ENCODE measurements around the gene ZDHHC17. TPM values are rescaled to one million over a fixed set of nuclear protein-coding genes. Genes with fewer than 3 reads are reported as not detected.

The ZDHHC17 gene
- total and polyA plus RNA-seq, 4 donors = 3.4 to 91.2 (median 15.2) TPM

DNA sequence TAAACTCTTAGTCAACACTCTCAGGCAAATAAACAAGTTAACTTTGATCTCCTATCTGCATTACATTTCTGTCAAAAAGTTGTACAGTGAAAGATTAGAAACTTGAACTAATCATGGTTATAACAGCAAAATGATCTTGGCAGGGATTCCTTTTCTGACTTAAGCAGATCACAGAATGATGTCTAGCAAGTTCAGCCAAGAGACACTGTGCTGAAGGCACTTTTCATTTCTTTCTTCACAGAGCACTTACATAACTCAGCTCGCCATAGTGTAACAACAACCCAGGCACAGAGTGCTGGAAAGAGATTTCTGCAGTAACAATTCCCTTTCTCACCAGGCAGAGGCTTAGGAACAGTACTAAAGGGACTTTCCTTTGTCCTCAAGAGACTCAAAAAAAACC lies 134.5 kb downstream of the ZDHHC17 start:
- no peak for DNase-seq (ENCODE audit: low spot score)
- TF ChIP-seq JUND (IDR thresholded peaks at IDR 0.05) = no peak
- TF ChIP-seq EGR1 (IDR thresholded peaks at IDR 0.05; ENCODE audit: low read depth in 2 of 2) = no peak
- no peak for TF ChIP-seq HNF4A (conservative IDR thresholded peaks at IDR 0.05)
- TF ChIP-seq TAF1 (conservative IDR thresholded peaks at IDR 0.05) = no peak
- TF ChIP-seq YY1 (IDR thresholded peaks at IDR 0.05) = no peak
- no peak for TF ChIP-seq RXRA (IDR thresholded peaks at IDR 0.05)
- TF ChIP-seq GABPA (IDR thresholded peaks at IDR 0.05 in 1 of 2, conservative IDR thresholded peaks at IDR 0.05 in 1 of 2) = no peak
- no peak for TF ChIP-seq FOXA1 (IDR thresholded peaks at IDR 0.05)
- TF ChIP-seq RAD21 (IDR thresholded peaks at IDR 0.05) = no peak
- TF ChIP-seq, protein P1, sequence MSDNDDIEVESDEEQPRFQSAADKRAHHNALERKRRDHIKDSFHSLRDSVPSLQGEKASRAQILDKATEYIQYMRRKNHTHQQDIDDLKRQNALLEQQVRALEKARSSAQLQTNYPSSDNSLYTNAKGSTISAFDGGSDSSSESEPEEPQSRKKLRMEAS (IDR thresholded peaks at IDR 0.05) = no peak
- H3K9ac ChIP-seq (ENCODE audit: low read depth in 1 of 2, low read length in 2 of 2) = no peak overlapping the region
- H3K36me3 ChIP-seq (ENCODE audit: control insufficient read depth in 4 of 4, insufficient read depth in 3 of 4, low read depth in 1 of 4, low read length in 3 of 4) = no peaks in the 10 kb centered on the region
- peaks cover 0 to 2% (median 0%) of the 10 kb centered on the region in 4 donors for H3K9me3 ChIP-seq (ENCODE audit: control insufficient read depth in 4 of 4, low read length in 3 of 4)
- 75% methylated on average over 1 of the region's 1 CpG for WGBS
- no peak overlapping the region for H3K4me3 ChIP-seq (ENCODE audit: low read depth in 1 of 3, low read length in 3 of 3)
- H3K4me1 ChIP-seq (ENCODE audit: control insufficient read depth in 4 of 4, insufficient read depth in 4 of 4, low read length in 3 of 4) = no peaks in the 10 kb centered on the region
- H3K27ac ChIP-seq (ENCODE audit: low read depth in 1 of 2, low read length in 2 of 2) = no peak overlapping the region
- no peaks in the 10 kb centered on the region for H3K27me3 ChIP-seq (ENCODE audit: control insufficient read depth in 4 of 4, insufficient read depth in 4 of 4, low read length in 3 of 4)

DNA sequence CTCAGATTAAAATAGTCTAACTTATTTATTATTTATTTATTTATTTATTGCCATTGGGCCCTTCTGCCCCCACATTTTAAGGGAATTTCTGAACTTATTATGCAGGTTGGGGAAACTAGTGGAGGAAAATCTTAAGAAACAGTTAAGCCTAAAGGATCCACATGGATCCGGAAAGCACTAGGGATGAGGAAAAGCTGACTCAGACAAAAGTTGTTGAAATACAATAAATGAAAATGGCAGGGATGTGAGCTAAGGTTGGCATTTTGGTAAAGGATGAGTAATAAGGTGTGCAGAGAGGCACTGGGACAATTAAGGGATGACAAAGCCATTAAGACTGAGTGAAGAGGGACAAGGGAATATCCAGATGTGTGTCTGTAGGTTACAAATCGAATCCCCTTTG lies 135.6 kb downstream of the ZDHHC17 start:
- Histone ChIP-seq H3K4me1 (ENCODE audit: control insufficient read depth in 4 of 4, insufficient read depth in 4 of 4, low read length in 3 of 4) (no peaks in the 10 kb centered on the region), H3K9me3 (ENCODE audit: control insufficient read depth in 4 of 4, low read length in 3 of 4) (no peaks in the 10 kb centered on the region), H3K27ac (ENCODE audit: low read depth in 1 of 2, low read length in 2 of 2) (no peak overlapping the region), H3K4me3 (ENCODE audit: low read depth in 1 of 3, low read length in 3 of 3) (no peak overlapping the region), H3K9ac (ENCODE audit: low read depth in 1 of 2, low read length in 2 of 2) (no peak overlapping the region), H3K27me3 (ENCODE audit: control insufficient read depth in 4 of 4, insufficient read depth in 4 of 4, low read length in 3 of 4) (no peaks in the 10 kb centered on the region), H3K36me3 (ENCODE audit: control insufficient read depth in 4 of 4, insufficient read depth in 3 of 4, low read depth in 1 of 4, low read length in 3 of 4) (no peaks in the 10 kb centered on the region)
- no peak for DNase-seq (ENCODE audit: low spot score)
- TF ChIP-seq TAF1 (conservative IDR thresholded peaks at IDR 0.05) = no peak
- TF ChIP-seq, protein P2, sequence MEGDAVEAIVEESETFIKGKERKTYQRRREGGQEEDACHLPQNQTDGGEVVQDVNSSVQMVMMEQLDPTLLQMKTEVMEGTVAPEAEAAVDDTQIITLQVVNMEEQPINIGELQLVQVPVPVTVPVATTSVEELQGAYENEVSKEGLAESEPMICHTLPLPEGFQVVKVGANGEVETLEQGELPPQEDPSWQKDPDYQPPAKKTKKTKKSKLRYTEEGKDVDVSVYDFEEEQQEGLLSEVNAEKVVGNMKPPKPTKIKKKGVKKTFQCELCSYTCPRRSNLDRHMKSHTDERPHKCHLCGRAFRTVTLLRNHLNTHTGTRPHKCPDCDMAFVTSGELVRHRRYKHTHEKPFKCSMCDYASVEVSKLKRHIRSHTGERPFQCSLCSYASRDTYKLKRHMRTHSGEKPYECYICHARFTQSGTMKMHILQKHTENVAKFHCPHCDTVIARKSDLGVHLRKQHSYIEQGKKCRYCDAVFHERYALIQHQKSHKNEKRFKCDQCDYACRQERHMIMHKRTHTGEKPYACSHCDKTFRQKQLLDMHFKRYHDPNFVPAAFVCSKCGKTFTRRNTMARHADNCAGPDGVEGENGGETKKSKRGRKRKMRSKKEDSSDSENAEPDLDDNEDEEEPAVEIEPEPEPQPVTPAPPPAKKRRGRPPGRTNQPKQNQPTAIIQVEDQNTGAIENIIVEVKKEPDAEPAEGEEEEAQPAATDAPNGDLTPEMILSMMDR (IDR thresholded peaks at IDR 0.05; ENCODE audit: low read depth, low read length, missing input control) = no peak
- 98% methylated on average over 2 of the region's 2 CpGs for WGBS

DNA sequence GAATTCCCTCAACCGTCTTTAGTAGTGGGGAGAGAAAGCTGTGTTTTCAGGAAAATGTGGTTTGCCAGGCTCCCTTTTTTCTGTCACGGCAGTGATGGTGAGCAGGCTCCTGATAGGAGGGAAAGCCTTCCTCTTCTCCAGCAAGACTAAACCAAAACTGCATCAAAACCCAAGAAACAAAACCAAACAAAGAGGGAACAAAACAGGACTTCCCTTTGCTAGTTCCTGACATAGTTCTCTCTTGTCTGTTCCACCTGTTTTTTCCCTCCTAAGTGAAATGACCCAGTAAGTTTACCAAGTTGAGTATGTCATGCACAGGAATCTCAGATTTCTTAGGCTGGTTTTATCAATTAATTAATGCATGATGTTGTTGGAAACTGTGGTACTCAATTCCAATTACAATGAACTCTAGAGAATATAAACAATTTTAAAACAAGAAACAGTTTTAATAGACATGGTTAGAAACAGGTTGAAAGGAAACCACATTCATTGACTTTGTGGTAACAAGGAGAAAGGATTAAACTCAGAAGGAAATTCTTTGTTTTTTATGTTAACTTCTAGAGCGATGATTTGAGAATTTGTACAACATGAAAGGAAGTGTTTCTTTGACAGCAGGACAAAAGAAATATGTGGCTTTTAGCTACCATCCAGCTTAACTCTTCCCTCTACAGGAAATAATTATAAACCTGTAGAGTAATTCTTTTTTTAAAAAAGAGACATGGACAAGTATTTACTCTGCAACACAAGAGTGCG lies 137.9 kb downstream of the ZDHHC17 start:
- H3K27me3 ChIP-seq (ENCODE audit: control insufficient read depth in 4 of 4, insufficient read depth in 4 of 4, low read length in 3 of 4) = no peaks in the 10 kb centered on the region
- no peak for DNase-seq (ENCODE audit: low spot score)
- H3K9me3 ChIP-seq (ENCODE audit: control insufficient read depth in 4 of 4, low read length in 3 of 4) = no peaks in the 10 kb centered on the region
- H3K27ac ChIP-seq (ENCODE audit: low read depth in 1 of 2, low read length in 2 of 2) = no peak overlapping the region
- 68% methylated on average over 4 of the region's 4 CpGs for WGBS
- no peak for TF ChIP-seq JUND (IDR thresholded peaks at IDR 0.05)
- no peak for TF ChIP-seq EGR1 (IDR thresholded peaks at IDR 0.05; ENCODE audit: low read depth in 2 of 2)
- TF ChIP-seq YY1 (IDR thresholded peaks at IDR 0.05) = no peak
- no peak for TF ChIP-seq FOXA1 (IDR thresholded peaks at IDR 0.05)
- TF ChIP-seq GABPA (IDR thresholded peaks at IDR 0.05 in 1 of 2, conservative IDR thresholded peaks at IDR 0.05 in 1 of 2) = no peak
- no peak for TF ChIP-seq ZBTB33 (IDR thresholded peaks at IDR 0.05)
- TF ChIP-seq, protein P1 (IDR thresholded peaks at IDR 0.05) = no peak
- TF ChIP-seq, protein P2 (IDR thresholded peaks at IDR 0.05; ENCODE audit: low read depth, low read length, missing input control) = no peak
- TF ChIP-seq REST (IDR thresholded peaks at IDR 0.05) = no peak
- TF ChIP-seq TAF1 (conservative IDR thresholded peaks at IDR 0.05) = no peak
- H3K4me1 ChIP-seq (ENCODE audit: control insufficient read depth in 4 of 4, insufficient read depth in 4 of 4, low read length in 3 of 4) = no peaks in the 10 kb centered on the region
- H3K4me3 ChIP-seq (ENCODE audit: low read depth in 1 of 3, low read length in 3 of 3) = no peak overlapping the region
- H3K9ac ChIP-seq (ENCODE audit: low read depth in 1 of 2, low read length in 2 of 2) = no peak overlapping the region
- no peaks in the 10 kb centered on the region for H3K36me3 ChIP-seq (ENCODE audit: control insufficient read depth in 4 of 4, insufficient read depth in 3 of 4, low read depth in 1 of 4, low read length in 3 of 4)

All from liver (tissue), 9 donors.